GM12878 (cell line): Measurements from ENCODE around the gene SPOP. TPM values are rescaled to one million over a fixed set of nuclear protein-coding genes. Genes with fewer than 3 reads are reported as not detected.
A peak's percentile ranks its signal among the peaks of the same experiment; 100 is the strongest.

ENCODE experiments used
- ATAC-seq: fragments of 200-7000 bp; cut with Tn5 transposase; 3 replicates; pipeline ENCODE4 v1.9.1; 2020; ENCODE audit warnings: mild to moderate bottlenecking, moderate library complexity
- BruUV-seq: library from RNA; stranded (reverse); fragments of 400-500 nt; replicated peaks from 2 replicates; lab custom pipeline; 2021; lab: Mats Ljungman, UMichigan
- CTCF ChIA-PET: fragments of 300-600 bp; sonication (Branson Sonifier 250); formaldehyde crosslinking; extraction: SDS; loops from one replicate; lab custom pipeline; 2021; ENCODE audit warnings: inconsistent platforms; lab: Yijun Ruan, JAX
- POLR2A ChIA-PET: fragments of 350-600 bp; formaldehyde crosslinking; extraction: SDS; loops from one replicate; lab custom pipeline; 2021; ENCODE audit warnings: inconsistent platforms; lab: Charles Lee
- RAD21 ChIA-PET: fragments of 300-600 bp; sonication (Branson Sonifier 250); formaldehyde crosslinking; loops from one replicate; lab custom pipeline; 2023; ENCODE audit warnings: antibody characterized with exemption; ENCODE audit not compliant: unreplicated experiment; lab: Charles Lee
- SMC1A ChIA-PET: fragments of 300-600 bp; sonication (Branson Sonifier 250); formaldehyde crosslinking; loops from one replicate; lab custom pipeline; 2023; ENCODE audit not compliant: unreplicated experiment, uncharacterized antibody; lab: Charles Lee
- DNase-seq: peaks from one replicate; pipeline ENCODE4 v3.0.0-alpha.2; 2011; ENCODE audit warnings: low read depth, low spot score
- FAIRE-seq: peaks from 3 replicates; lab custom pipeline; 2011; peaks lifted over from hg19 to GRCh38; lab: Jason Lieb, UNC
- H2AFZ ChIP-seq: 2 replicates; pipeline ENCODE4 v1.6.0; 2011; ENCODE audit warnings: low read depth, low read length, control low read depth; ENCODE audit not compliant: control insufficient read depth
- H3K27ac ChIP-seq: 2 replicates; pipeline ENCODE4 v1.5.1; 2011; ENCODE audit warnings: control low read depth; ENCODE audit not compliant: control insufficient read depth, insufficient read depth
- H3K27me3 ChIP-seq, 2 experiments: replicated peaks in 1 of 2; 2 replicates each; pipeline versions ENCODE4 v1.6.0 to v1.6.1; 2011; ENCODE audit warnings: low read length in 1 of 2; ENCODE audit not compliant: control insufficient read depth in 2 of 2, insufficient read depth in 2 of 2
- H3K36me3 ChIP-seq, 2 experiments: 2 replicates each; pipeline ENCODE4 v1.5.1; 2011; ENCODE audit warnings: low read length in 1 of 2; ENCODE audit not compliant: control insufficient read depth in 2 of 2, insufficient read depth in 2 of 2
- H3K4me1 ChIP-seq: 2 replicates; pipeline ENCODE4 v1.6.1; 2011; ENCODE audit warnings: mild to moderate bottlenecking, low read length, moderate library complexity, mixed read lengths; ENCODE audit not compliant: control insufficient read depth, insufficient read depth
- H3K4me2 ChIP-seq: 2 replicates; pipeline ENCODE4 v1.6.0; 2011; ENCODE audit warnings: control low read depth; ENCODE audit not compliant: control insufficient read depth, insufficient read depth
- H3K4me3 ChIP-seq: fragments of 200-600 bp; sonication (generic); 2 replicates; pipeline ENCODE4 v1.5.1; 2016
- H3K79me2 ChIP-seq: 2 replicates; pipeline ENCODE4 v1.6.0; 2011; ENCODE audit warnings: low read length; ENCODE audit not compliant: control insufficient read depth, insufficient read depth
- H3K9ac ChIP-seq: 2 replicates; pipeline ENCODE4 v1.8.0; 2011; ENCODE audit warnings: low read length, control low read depth, mixed read lengths; ENCODE audit not compliant: control insufficient read depth, insufficient read depth
- H3K9me3 ChIP-seq: replicated peaks from 3 replicates; pipeline ENCODE4 v1.5.1; 2011; ENCODE audit warnings: mild to moderate bottlenecking, low read length; ENCODE audit not compliant: control insufficient read depth, insufficient read depth
- H4K20me1 ChIP-seq: 2 replicates; pipeline ENCODE4 v1.6.0; 2011; ENCODE audit not compliant: control insufficient read depth, insufficient read depth
- ASH2L ChIP-seq: fragments of 300-600, 200-600 bp; sonication (generic); IDR thresholded peaks from 2 replicates; pipeline ENCODE4 v1.6.1; 2017; ENCODE audit warnings: low read depth, mild to moderate bottlenecking, borderline replicate concordance
- BRCA1 ChIP-seq: IDR thresholded peaks from 2 replicates; pipeline ENCODE4 v1.6.1; 2011; ENCODE audit warnings: low read depth, low read length, improper control_type of control experiment
- CBFB ChIP-seq: IDR thresholded peaks from 2 replicates; pipeline ENCODE4 v1.6.1; 2016; ENCODE audit warnings: antibody characterized with exemption, low read depth
- HDGF ChIP-seq: fragments of 450-650 bp; IDR thresholded peaks from 2 replicates; pipeline ENCODE4 v1.6.1; 2016; ENCODE audit warnings: antibody characterized with exemption
- MTA3 ChIP-seq: IDR thresholded peaks from 2 replicates; pipeline ENCODE4 v1.6.1; 2012; ENCODE audit warnings: low read length, inconsistent platforms, borderline replicate concordance
- NR2F1 ChIP-seq: fragments of 450-650 bp; conservative IDR thresholded peaks from 2 replicates; pipeline ENCODE4 v1.6.1; 2017; ENCODE audit warnings: mild to moderate bottlenecking
- RELA ChIP-seq: fragments of 450-650 bp; IDR thresholded peaks from 2 replicates; pipeline ENCODE4 v1.8.0; 2014; ENCODE audit warnings: borderline replicate concordance; ENCODE audit not compliant: partially characterized antibody
- SPI1 ChIP-seq: IDR thresholded peaks from 2 replicates; pipeline ENCODE4 v1.6.1; 2011; ENCODE audit warnings: low read depth, mild to moderate bottlenecking, low read length, moderate library complexity, borderline replicate concordance; ENCODE audit not compliant: insufficient read depth
- ZNF384 ChIP-seq: IDR thresholded peaks from 2 replicates; pipeline ENCODE4 v1.6.1; 2012; ENCODE audit warnings: low read depth, mild to moderate bottlenecking, low read length, improper control_type of control experiment, borderline replicate concordance
- WGBS: methylation state at CpG from one replicate; pipeline ENCODE4 v1.1.6; 2016; ENCODE audit warnings: low lambda C conversion rate; ENCODE audit not compliant: insufficient replicate concordance, insufficient coverage; ENCODE audit errors: missing lambda C conversion rate; 5-methylcytosine and 5-hydroxymethylcytosine counted together
- in situ Hi-C: fragments of 300-500 bp; cut with MboI; formaldehyde crosslinking; loops from 9 replicates; pipeline ENCODE4 v1.14.3; 2018; ENCODE audit warnings: mixed read lengths
- intact Hi-C: fragments of 100-400 bp; cut with micrococcal nuclease; formaldehyde crosslinking; loops from one replicate; pipeline ENCODE4 v1.14.2; 2022; ENCODE audit not compliant: unreplicated experiment
- polyA plus RNA-seq, 11 experiments: library from polyadenylated mRNA; depleted of rRNA in 4 of 11; unstranded in 6 of 11; stranded (reverse) in 5 of 11; fragments of >200 nt; fragmentation: Nextera tagmentation in 4 of 11; fragmentation: Illumina TruSeq in 1 of 11; extraction: Ambion mirVana in 4 of 11; extraction: Trizol in 1 of 11; gene quantifications; 1 replicate in 1 of 11; 2 replicates in 10 of 11; pipeline versions ENCODE4 v1.2.1 to v1.2.3, GENCODE V29; 2011 to 2016; ENCODE audit warnings: inconsistent platforms in 2 of 11, missing spikeins in 2 of 11, low read depth in 1 of 11
- total RNA-seq, 4 experiments: library from RNA; depleted of rRNA in 3 of 4; stranded (reverse); fragments of >200 nt in 3 of 4; fragmentation: Illumina TruSeq in 1 of 4; extraction: Trizol in 1 of 4; gene quantifications; 2 replicates each; pipeline versions ENCODE4 v1.2.1 to v1.2.3, GENCODE V29; 2013 to 2021
- TF ChIP-seq, protein P1 (sequence below): IDR thresholded peaks from 2 replicates; pipeline ENCODE4 v1.6.1; 2012; ENCODE audit warnings: low read depth, low read length, improper control_type of control experiment
- TF ChIP-seq, protein P2 (sequence below): fragments of 150-350 bp; IDR thresholded peaks from 2 replicates; pipeline ENCODE4 v1.6.1; 2014; ENCODE audit warnings: mild to moderate bottlenecking, low read depth, low read length
- TF ChIP-seq, protein P3 (sequence below): fragments of 450-650 bp; IDR thresholded peaks from 2 replicates; pipeline ENCODE4 v1.6.1; 2017; ENCODE audit warnings: mild to moderate bottlenecking, low read depth, inconsistent platforms; ENCODE audit not compliant: poor library complexity, severe bottlenecking

Gene SPOP
- total and polyA plus RNA-seq, 10 of the 15 experiments (the other 5 are each of a cell fraction or from before 2014, with no cell fraction given) = 35.1 to 80.4 (median 44.7) TPM

DNA sequence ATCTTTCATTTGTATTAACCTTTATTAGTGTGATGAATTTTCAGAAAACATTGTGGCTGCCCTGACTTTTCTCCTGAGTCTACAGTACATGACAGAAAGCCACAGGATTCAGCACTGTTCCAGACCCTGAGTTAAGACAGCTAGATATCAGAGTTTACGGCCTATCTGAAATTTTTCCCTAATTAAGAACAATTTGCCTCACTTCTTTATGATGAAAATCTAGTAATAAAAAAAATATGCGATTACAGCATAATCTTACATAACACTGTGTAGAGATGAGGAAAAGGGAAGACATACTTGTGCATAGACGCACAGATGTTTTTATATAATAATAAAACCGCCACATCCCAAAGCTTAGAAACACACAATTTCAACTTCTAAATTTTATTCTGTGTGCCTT lies 7.3 kb downstream of the SPOP start:
- SMC1A ChIA-PET = interaction anchor here (1.1 to 2.1 kb wide), 6 partner anchors 10 to 43 kb away, joined by 4 to 8 read pairs (median 6); no protein-coding TSS in a partner anchor
- WGBS = 96% methylated on average over 4 of the region's 4 CpGs
- in situ Hi-C loops = no loop called here
- no TSS peak for BruUV-seq
- no peak overlapping the region for H3K9ac ChIP-seq
- H3K27me3 ChIP-seq = no peaks in the 10 kb centered on the region
- TF ChIP-seq, protein P1, sequence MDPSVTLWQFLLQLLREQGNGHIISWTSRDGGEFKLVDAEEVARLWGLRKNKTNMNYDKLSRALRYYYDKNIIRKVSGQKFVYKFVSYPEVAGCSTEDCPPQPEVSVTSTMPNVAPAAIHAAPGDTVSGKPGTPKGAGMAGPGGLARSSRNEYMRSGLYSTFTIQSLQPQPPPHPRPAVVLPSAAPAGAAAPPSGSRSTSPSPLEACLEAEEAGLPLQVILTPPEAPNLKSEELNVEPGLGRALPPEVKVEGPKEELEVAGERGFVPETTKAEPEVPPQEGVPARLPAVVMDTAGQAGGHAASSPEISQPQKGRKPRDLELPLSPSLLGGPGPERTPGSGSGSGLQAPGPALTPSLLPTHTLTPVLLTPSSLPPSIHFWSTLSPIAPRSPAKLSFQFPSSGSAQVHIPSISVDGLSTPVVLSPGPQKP = no peak
- no peak for TF ChIP-seq ZNF384
- no peak for TF ChIP-seq CBFB
- TF ChIP-seq HDGF = no peak
- TF ChIP-seq, protein P2, sequence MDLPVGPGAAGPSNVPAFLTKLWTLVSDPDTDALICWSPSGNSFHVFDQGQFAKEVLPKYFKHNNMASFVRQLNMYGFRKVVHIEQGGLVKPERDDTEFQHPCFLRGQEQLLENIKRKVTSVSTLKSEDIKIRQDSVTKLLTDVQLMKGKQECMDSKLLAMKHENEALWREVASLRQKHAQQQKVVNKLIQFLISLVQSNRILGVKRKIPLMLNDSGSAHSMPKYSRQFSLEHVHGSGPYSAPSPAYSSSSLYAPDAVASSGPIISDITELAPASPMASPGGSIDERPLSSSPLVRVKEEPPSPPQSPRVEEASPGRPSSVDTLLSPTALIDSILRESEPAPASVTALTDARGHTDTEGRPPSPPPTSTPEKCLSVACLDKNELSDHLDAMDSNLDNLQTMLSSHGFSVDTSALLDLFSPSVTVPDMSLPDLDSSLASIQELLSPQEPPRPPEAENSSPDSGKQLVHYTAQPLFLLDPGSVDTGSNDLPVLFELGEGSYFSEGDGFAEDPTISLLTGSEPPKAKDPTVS = no peak
- TF ChIP-seq SPI1 = no peak
- no peak for TF ChIP-seq RELA
- TF ChIP-seq MTA3 = no peak
- no peak for TF ChIP-seq NR2F1
- TF ChIP-seq, protein P3, sequence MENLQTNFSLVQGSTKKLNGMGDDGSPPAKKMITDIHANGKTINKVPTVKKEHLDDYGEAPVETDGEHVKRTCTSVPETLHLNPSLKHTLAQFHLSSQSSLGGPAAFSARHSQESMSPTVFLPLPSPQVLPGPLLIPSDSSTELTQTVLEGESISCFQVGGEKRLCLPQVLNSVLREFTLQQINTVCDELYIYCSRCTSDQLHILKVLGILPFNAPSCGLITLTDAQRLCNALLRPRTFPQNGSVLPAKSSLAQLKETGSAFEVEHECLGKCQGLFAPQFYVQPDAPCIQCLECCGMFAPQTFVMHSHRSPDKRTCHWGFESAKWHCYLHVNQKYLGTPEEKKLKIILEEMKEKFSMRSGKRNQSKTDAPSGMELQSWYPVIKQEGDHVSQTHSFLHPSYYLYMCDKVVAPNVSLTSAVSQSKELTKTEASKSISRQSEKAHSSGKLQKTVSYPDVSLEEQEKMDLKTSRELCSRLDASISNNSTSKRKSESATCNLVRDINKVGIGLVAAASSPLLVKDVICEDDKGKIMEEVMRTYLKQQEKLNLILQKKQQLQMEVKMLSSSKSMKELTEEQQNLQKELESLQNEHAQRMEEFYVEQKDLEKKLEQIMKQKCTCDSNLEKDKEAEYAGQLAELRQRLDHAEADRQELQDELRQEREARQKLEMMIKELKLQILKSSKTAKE = no peak
- TF ChIP-seq ASH2L = no peak
- TF ChIP-seq BRCA1 = no peak
- POLR2A ChIA-PET = interaction anchor here (1.1 kb wide), 1 partner anchor 9 kb away, joined by 4 read pairs; no protein-coding TSS in a partner anchor
- DNase-seq (no peak), ATAC-seq (no peak; the same call in 2 of the 3 replicates), FAIRE-seq (no peak)
- H2AFZ ChIP-seq = no peak overlapping the region
- RAD21 ChIA-PET = interaction anchor here (0.8 to 1.8 kb wide), 3 partner anchors 11 to 25 kb away, joined by 3 to 4 read pairs (median 3); no protein-coding TSS in a partner anchor
- peaks cover 71% of the 10 kb centered on the region for H3K79me2 ChIP-seq
- H3K27ac ChIP-seq = no peak overlapping the region
- H3K9me3 ChIP-seq = no peaks in the 10 kb centered on the region
- H3K4me2 ChIP-seq = 0 out of 2 replicates have a peak overlapping the region, but pooled peaks have one; percentile 19
- H3K36me3 ChIP-seq = no peaks in the 10 kb centered on the region; a peak in 1 of 4 replicates
- CTCF ChIA-PET = interaction anchor here (1.3 to 3.4 kb wide), 4 partner anchors 20 to 113 kb away, joined by 4 to 11 read pairs (median 6); no protein-coding TSS in a partner anchor
- intact Hi-C loops = no loop called here
- peaks cover 1% of the 10 kb centered on the region for H3K4me1 ChIP-seq
- H3K4me3 ChIP-seq = no peak overlapping the region
- H4K20me1 ChIP-seq = no peaks in the 10 kb centered on the region; the same call in 1 of the 2 replicates
